ENCODE results near the gene GRAP2. TPM values are rescaled to one million over a fixed set of nuclear protein-coding genes. Genes with fewer than 3 reads are reported as not detected.
"Not testable (repeated sequence)": the region's sequence is repeated elsewhere in the genome, so short reads cannot be mapped to it uniquely, and the experiment has no call there.

Gene GRAP2
- polyA plus RNA-seq, 1 donor (not counting 4 experiments of a cell fraction or from before 2014, with no cell fraction given), result not detected

GRCh38 chr22:39947220-39948216 is 46.6 kb downstream of the GRAP2 start:
- H3K9me1 ChIP-seq (ENCODE audit: control insufficient read depth, extremely low read depth, insufficient read depth, low read length), result no peaks in the 10 kb centered on the region
- no peaks in the 10 kb centered on the region for H3K4me1 ChIP-seq (ENCODE audit: control insufficient read depth, extremely low read depth, insufficient read depth, low read length)
- no peak overlapping the region for H3K4me3 ChIP-seq (ENCODE audit: control insufficient read depth in 2 of 3, extremely low read depth in 1 of 3, insufficient read depth in 2 of 3, low read depth in 1 of 3, low read length in 3 of 3)
- no peaks in the 10 kb centered on the region for H3K9me3 ChIP-seq (ENCODE audit: control insufficient read depth, low read depth, low read length)
- dilution Hi-C loops (cut with MboI; ENCODE audit: extremely low pct_ligation_motif_present, low sequenced_read_pairs), result no loop called here
- no peaks in the 10 kb centered on the region for H3K36me3 ChIP-seq (ENCODE audit: control insufficient read depth in 2 of 2, extremely low read depth in 1 of 2, insufficient read depth in 2 of 2, low read length in 2 of 2)
- no peak overlapping the region for H2AFZ ChIP-seq (ENCODE audit: control insufficient read depth, low read length)
- FAIRE-seq (no peak), DNase-seq (ENCODE audit: low read depth, low spot score) (no peak)
- H3K4me2 ChIP-seq (ENCODE audit: control insufficient read depth, extremely low read depth, insufficient read depth, low read depth, low read length), result no peak overlapping the region
- no peaks in the 10 kb centered on the region for H3K79me2 ChIP-seq (ENCODE audit: control insufficient read depth, insufficient read depth, low read length)
- H4K20me1 ChIP-seq (ENCODE audit: control insufficient read depth, extremely low read depth, insufficient read depth, low read length), result no peaks in the 10 kb centered on the region
- no peak overlapping the region for H3K27ac ChIP-seq (ENCODE audit: control insufficient read depth, insufficient read depth, low read length)
- no peak for TF ChIP-seq CTCF (optimal IDR thresholded peaks at IDR 0.05 in 1 of 3, IDR thresholded peaks at IDR 0.05 in 1 of 3, conservative IDR thresholded peaks at IDR 0.05 in 1 of 3; ENCODE audit: extremely low read depth in 1 of 3, insufficient read depth in 2 of 3, low read length in 3 of 3)
- no peak for TF ChIP-seq EZH2 (IDR thresholded peaks at IDR 0.05; ENCODE audit: low read length)
- H3K27me3 ChIP-seq (ENCODE audit: control insufficient read depth, extremely low read depth, insufficient read depth, low read length), result peaks cover 11% of the 10 kb centered on the region
- no peak overlapping the region for H3K9ac ChIP-seq (ENCODE audit: control insufficient read depth, extremely low read depth, insufficient read depth, low read length)

- no peak overlapping the region for H3K4me2 ChIP-seq (ENCODE audit: control insufficient read depth, extremely low read depth, insufficient read depth, low read depth, low read length)
- no peaks in the 10 kb centered on the region for H3K9me1 ChIP-seq (ENCODE audit: control insufficient read depth, extremely low read depth, insufficient read depth, low read length)
- H3K4me1 ChIP-seq (ENCODE audit: control insufficient read depth, extremely low read depth, insufficient read depth, low read length), result no peaks in the 10 kb centered on the region
- TF ChIP-seq EZH2 (IDR thresholded peaks at IDR 0.05; ENCODE audit: low read length) (no peak), CTCF (optimal IDR thresholded peaks at IDR 0.05 in 1 of 3, IDR thresholded peaks at IDR 0.05 in 1 of 3, conservative IDR thresholded peaks at IDR 0.05 in 1 of 3; ENCODE audit: extremely low read depth in 1 of 3, insufficient read depth in 2 of 3, low read length in 3 of 3) (no peak)
- H3K36me3 ChIP-seq (ENCODE audit: control insufficient read depth in 2 of 2, extremely low read depth in 1 of 2, insufficient read depth in 2 of 2, low read length in 2 of 2), result no peaks in the 10 kb centered on the region
- FAIRE-seq (peak; percentile 26), DNase-seq (ENCODE audit: low read depth, low spot score) (no peak)
- H4K20me1 ChIP-seq (ENCODE audit: control insufficient read depth, extremely low read depth, insufficient read depth, low read length), result no peaks in the 10 kb centered on the region
- H3K4me3 ChIP-seq (ENCODE audit: control insufficient read depth in 2 of 3, extremely low read depth in 1 of 3, insufficient read depth in 2 of 3, low read depth in 1 of 3, low read length in 3 of 3), result no peak overlapping the region
- H3K9me3 ChIP-seq (ENCODE audit: control insufficient read depth, low read depth, low read length), result no peaks in the 10 kb centered on the region
- dilution Hi-C loops (cut with MboI; ENCODE audit: extremely low pct_ligation_motif_present, low sequenced_read_pairs), result no loop called here
- H3K79me2 ChIP-seq (ENCODE audit: control insufficient read depth, insufficient read depth, low read length), result no peaks in the 10 kb centered on the region
- H3K27ac ChIP-seq (ENCODE audit: control insufficient read depth, insufficient read depth, low read length), result no peak overlapping the region
- no peak overlapping the region for H2AFZ ChIP-seq (ENCODE audit: control insufficient read depth, low read length)
- H3K27me3 ChIP-seq (ENCODE audit: control insufficient read depth, extremely low read depth, insufficient read depth, low read length), result peaks cover 11% of the 10 kb centered on the region
- no peak overlapping the region for H3K9ac ChIP-seq (ENCODE audit: control insufficient read depth, extremely low read depth, insufficient read depth, low read length)
Measured at GRCh38 chr22:39949964-39950737, 49.3 kb downstream of the GRAP2 start.

GRCh38 chr22:39951603-39952293 is 50.9 kb downstream of the GRAP2 start:
- H3K9ac ChIP-seq (ENCODE audit: control insufficient read depth, extremely low read depth, insufficient read depth, low read length); DNase-seq (ENCODE audit: low read depth, low spot score); H3K9me1 ChIP-seq (ENCODE audit: control insufficient read depth, extremely low read depth, insufficient read depth, low read length); H3K79me2 ChIP-seq (ENCODE audit: control insufficient read depth, insufficient read depth, low read length); H2AFZ ChIP-seq (ENCODE audit: control insufficient read depth, low read length); dilution Hi-C loops (cut with MboI; ENCODE audit: extremely low pct_ligation_motif_present, low sequenced_read_pairs); H3K9me3 ChIP-seq (ENCODE audit: control insufficient read depth, low read depth, low read length); H3K36me3 ChIP-seq (ENCODE audit: control insufficient read depth in 2 of 2, extremely low read depth in 1 of 2, insufficient read depth in 2 of 2, low read length in 2 of 2); H3K4me1 ChIP-seq (ENCODE audit: control insufficient read depth, extremely low read depth, insufficient read depth, low read length); H3K27ac ChIP-seq (ENCODE audit: control insufficient read depth, insufficient read depth, low read length); H3K4me2 ChIP-seq (ENCODE audit: control insufficient read depth, extremely low read depth, insufficient read depth, low read depth, low read length); FAIRE-seq; H3K4me3 ChIP-seq (ENCODE audit: control insufficient read depth in 2 of 3, extremely low read depth in 1 of 3, insufficient read depth in 2 of 3, low read depth in 1 of 3, low read length in 3 of 3); H4K20me1 ChIP-seq (ENCODE audit: control insufficient read depth, extremely low read depth, insufficient read depth, low read length): not testable (repeated sequence)
- H3K27me3 ChIP-seq (ENCODE audit: control insufficient read depth, extremely low read depth, insufficient read depth, low read length), result peaks cover 11% of the 10 kb centered on the region

All from keratinocyte (primary cell).